NCI-H345 treated with DMSO at 0.1 percent for 48 hours (cell line): Measurements from ENCODE around the gene TFAP2D.

Experiments
- DNase-seq: peaks from one replicate; lab custom pipeline; 2025; ENCODE audit not compliant: unreplicated experiment; lab: John Stamatoyannopoulos, UW

Gene TFAP2D

GRCh38 chr6:50713226-50713625, at the start of gene TFAP2D:
TFAP2D (plus strand) TSS chr6:50713526; CDS start chr6:50714056, 530 bp downstream.
- DNase-seq = no peak

GRCh38 chr6:50663806-50664205, 49.5 kb upstream of the TFAP2D start:
- DNase-seq = no peak

GRCh38 chr6:50666089-50666488, 47.2 kb upstream of the TFAP2D start:
- no peak for DNase-seq

DNA sequence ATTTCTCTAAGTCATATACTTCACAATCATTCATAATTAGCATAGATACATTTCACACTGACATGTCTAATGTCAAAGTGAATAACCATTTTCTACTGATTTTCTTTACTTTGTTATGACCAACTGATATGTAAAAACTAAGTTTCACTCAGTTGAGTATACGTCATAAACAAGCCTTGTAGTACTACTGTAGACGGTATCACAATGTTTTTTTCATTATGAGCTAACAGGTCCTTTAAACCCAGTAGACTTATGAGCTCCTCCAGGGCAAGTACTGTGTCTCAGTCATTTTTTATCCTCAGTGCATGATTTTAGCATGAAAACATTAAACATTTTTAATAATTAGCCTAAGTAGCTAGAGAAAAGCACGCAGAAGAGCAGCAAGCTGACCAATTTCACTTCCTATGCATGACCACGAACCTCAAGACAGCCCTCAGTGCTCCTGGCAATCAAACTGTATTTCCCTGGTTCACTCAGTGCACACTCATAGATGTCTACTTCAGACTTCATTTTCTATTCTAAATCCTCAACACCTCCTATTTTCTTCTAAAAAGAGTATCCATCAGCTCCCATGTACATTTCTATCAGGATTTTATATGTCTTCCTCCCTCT, 32.0 kb upstream of the TFAP2D start:
- no peak for DNase-seq

DNA sequence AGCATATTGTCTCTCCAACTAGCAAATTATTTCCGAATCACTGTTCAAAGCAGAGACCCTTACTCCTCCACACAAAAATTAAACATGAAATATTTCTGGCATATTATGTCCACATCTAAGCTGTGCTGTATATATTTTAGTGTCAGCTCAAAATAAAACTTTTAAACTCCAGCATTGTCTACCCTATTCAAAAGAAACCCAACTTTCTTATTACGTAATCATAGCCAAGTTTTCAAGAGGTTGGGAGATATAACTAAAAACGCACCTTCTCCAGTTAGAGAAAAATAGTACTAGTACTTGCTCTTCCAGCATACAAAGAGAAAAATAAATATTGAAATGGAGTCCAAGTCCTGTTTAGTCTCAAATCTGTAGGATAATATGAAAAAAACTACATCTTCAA, 24.1 kb upstream of the TFAP2D start:
- no peak for DNase-seq

- DNase-seq = no peak
Measured at GRCh38 chr6:50691814-50692495, 21.4 kb upstream of the TFAP2D start.

- no peak for DNase-seq
Measured at GRCh38 chr6:50698546-50698945, 14.8 kb upstream of the TFAP2D start.

- DNase-seq = no peak
Measured at GRCh38 chr6:50699051-50699775, 14.1 kb upstream of the TFAP2D start.

GRCh38 chr6:50706575-50706974, 6.8 kb upstream of the TFAP2D start:
- DNase-seq = no peak

GRCh38 chr6:50707191-50707590, 6.1 kb upstream of the TFAP2D start:
- DNase-seq = no peak

- no peak for DNase-seq
Measured at GRCh38 chr6:50707652-50708300, 5.5 kb upstream of the TFAP2D start.

- no peak for DNase-seq
Measured at GRCh38 chr6:50708664-50709365, 4.5 kb upstream of the TFAP2D start.

DNA sequence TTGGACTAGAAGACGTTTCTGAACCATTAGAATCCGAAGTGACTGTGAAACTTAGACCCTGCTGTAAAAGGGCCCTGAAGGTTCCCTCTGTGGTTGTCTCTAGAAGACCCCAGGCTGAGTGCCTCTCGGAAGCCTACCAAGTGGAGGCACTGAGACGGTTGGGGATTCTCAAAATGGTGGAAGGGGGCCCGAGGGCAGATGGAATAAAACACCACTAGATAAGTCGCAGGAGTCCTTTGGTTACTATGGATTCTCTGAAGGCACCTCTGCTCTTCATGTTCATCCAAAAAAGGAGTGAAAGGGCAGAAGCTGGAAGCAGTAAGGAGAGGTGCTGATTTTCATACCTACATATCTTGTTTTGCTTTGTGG, 4.0 kb upstream of the TFAP2D start:
- DNase-seq = no peak

- DNase-seq = no peak
Measured at GRCh38 chr6:50711686-50712085, 1.6 kb upstream of the TFAP2D start.

- no peak for DNase-seq
Measured at GRCh38 chr6:50712291-50712690, 1.0 kb upstream of the TFAP2D start.

- no peak for DNase-seq
Measured at GRCh38 chr6:50713977-50714486, 706 bp downstream of the TFAP2D start.

- no peak for DNase-seq
Measured at GRCh38 chr6:50714487-50715379, 1.4 kb downstream of the TFAP2D start.

- DNase-seq = no peak
Measured at GRCh38 chr6:50716899-50717509, 3.7 kb downstream of the TFAP2D start.

DNA sequence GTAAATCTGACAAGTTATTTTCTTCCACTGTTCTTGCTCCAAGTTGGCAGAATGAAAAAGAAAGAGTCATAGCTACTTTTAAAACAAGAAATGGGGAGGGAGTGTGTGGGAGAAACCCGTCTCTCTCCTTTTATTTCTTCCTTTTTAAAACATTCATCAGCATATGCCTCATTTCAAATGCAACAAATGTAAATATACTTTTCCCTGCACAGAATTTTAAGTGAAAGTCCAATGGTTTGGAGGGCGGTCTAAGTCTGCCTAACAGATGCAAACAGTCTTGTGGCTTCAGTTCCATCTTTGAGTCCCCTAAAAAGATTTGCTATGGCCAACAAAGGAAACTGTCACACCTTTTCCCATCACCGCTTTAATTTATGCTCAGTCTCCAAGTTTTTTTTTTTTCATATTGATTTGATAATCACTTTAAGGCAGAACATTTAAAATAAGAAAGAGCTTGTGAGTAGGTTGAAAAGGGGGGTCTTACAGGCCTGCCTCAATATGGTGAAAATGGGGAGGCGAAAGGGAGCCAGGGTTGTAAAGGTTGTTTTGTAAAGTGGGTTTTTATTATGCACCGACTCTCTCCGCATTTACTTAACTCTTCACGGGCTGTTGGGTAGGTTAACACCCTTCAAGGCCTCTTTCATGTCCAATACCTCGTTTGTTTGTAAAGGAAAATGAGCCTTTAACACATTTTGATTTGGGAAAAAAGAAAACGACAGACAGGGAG, 4.6 kb downstream of the TFAP2D start:
- no peak for DNase-seq
